ENCODE measurements around the gene CEP55. TPM values are rescaled to one million over a fixed set of nuclear protein-coding genes. Genes with fewer than 3 reads are reported as not detected.
"Not testable (repeated sequence)": the region's sequence is repeated elsewhere in the genome, so short reads cannot be mapped to it uniquely, and the experiment has no call there.

The CEP55 gene
- polyA plus RNA-seq, 2 of the 4 experiments (the other 2 are of a cell fraction), result 52.4 to 87.0 TPM

DNA sequence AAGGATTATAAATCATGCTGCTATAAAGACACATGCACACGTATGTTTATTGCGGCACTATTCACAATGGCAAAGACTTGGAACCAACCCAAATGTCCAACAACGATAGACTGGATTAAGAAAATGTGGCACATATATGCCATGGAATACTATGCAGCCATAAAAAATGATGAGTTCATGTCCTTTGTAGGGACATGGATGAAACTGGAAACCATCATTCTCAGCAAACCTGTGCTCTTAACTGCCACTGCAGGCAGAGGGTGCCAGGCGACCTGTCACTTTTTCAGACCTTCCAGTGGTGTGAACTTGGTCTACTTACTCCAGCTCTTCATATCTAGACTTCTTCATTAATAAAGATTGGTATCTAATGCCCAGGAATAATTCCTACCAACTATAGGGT, 28.8 kb upstream of the CEP55 start:
- peak overlapping the region; percentile 92 to 93 for H3K27ac ChIP-seq
- not testable (repeated sequence) for DNase-seq (ENCODE audit: low read depth in 1 of 2, low spot score in 1 of 2); H3K9me3 ChIP-seq; H3K4me3 ChIP-seq; FAIRE-seq; ATAC-seq
- peaks cover 93% of the 10 kb centered on the region for H3K4me1 ChIP-seq
- H3K4me2 ChIP-seq, result peak overlapping the region; percentile 70
- ChIA-PET CTCF (interaction anchor here (2.2 to 41.4 kb wide), 3 partner anchors 9 to 85 kb away, joined by 12 to 924 read pairs (median 37); partner anchors contain the start of gene MYOF), POLR2A (interaction anchor here (0.5 to 6.2 kb wide), 5 partner anchors 8 to 41 kb away, joined by 3 to 114 read pairs (median 18); partner anchors contain the start of gene MYOF)
- 82% methylated on average over 2 of the region's 4 CpGs for WGBS (ENCODE audit: missing lambda C conversion rate)
- TF ChIP-seq HOXB13 (CRISPR knock-in tag; IDR thresholded peaks at IDR 0.05; ENCODE audit: low read depth), result 0 out of 2 replicates have a peak, but pooled peaks have one; percentile 22

- no peak for FAIRE-seq
- peak overlapping the region; percentile 1; the same call in 1 of the 3 replicates for H3K4me3 ChIP-seq
- TF ChIP-seq RCOR1 (IDR thresholded peaks at IDR 0.05; ENCODE audit: low read depth, low read length) (no peak), PBX3 (IDR thresholded peaks at IDR 0.05) (peak; percentile 24; the same call in 1 of the 2 replicates), BHLHE40 (IDR thresholded peaks at IDR 0.05; ENCODE audit: low read depth, low read length) (no peak), HOXA7 (CRISPR knock-in tag; IDR thresholded peaks at IDR 0.05) (no peak), USF2 (IDR thresholded peaks at IDR 0.05) (no peak), NFE2L2 (conservative IDR thresholded peaks at IDR 0.05; ENCODE audit: low read length) (0 out of 2 replicates have a peak, but pooled peaks have one; percentile 20), RFX5 (IDR thresholded peaks at IDR 0.05) (no peak), JUN (IDR thresholded peaks at IDR 0.05) (peak; percentile 66 to 70; a peak in 4 of 5 replicates), RAD21 (conservative IDR thresholded peaks at IDR 0.05 in 1 of 2, IDR thresholded peaks at IDR 0.05 in 1 of 2) (peak; percentile 20 to 37; a peak in 3 of 5 replicates), POLR2AphosphoS2 (conservative IDR thresholded peaks at IDR 0.05; ENCODE audit: low read length) (peak; percentile 92; the same call in 1 of the 2 replicates), HEYL (CRISPR knock-in tag; IDR thresholded peaks at IDR 0.05) (peak; percentile 44), POLR2A (IDR thresholded peaks at IDR 0.05; ENCODE audit: low read length) (no peak), HOXB13 (CRISPR knock-in tag; IDR thresholded peaks at IDR 0.05; ENCODE audit: low read depth) (peak; percentile 53; the same call in 1 of the 2 replicates), RARB (CRISPR knock-in tag; IDR thresholded peaks at IDR 0.05) (no peak; the same call in 1 of the 2 replicates), FOSB (CRISPR knock-in tag; IDR thresholded peaks at IDR 0.05) (no peak), REST (IDR thresholded peaks at IDR 0.05) (no peak), NR3C1 (IDR thresholded peaks at IDR 0.05) (no peak), EHMT2 (IDR thresholded peaks at IDR 0.05; ENCODE audit: low read depth) (no peak), MAFK (IDR thresholded peaks at IDR 0.05; ENCODE audit: partially characterized antibody) (peak; percentile 51), MAZ (IDR thresholded peaks at IDR 0.05; ENCODE audit: borderline replicate concordance, low read depth, low read length) (no peak), KDM5A (IDR thresholded peaks at IDR 0.05) (no peak), HOXB5 (CRISPR knock-in tag; IDR thresholded peaks at IDR 0.05) (no peak), EP300 (IDR thresholded peaks at IDR 0.05) (peak in 1 of 2 experiments; percentile 42; a peak in 1 of 5 replicates), TP53 (CRISPR knock-in tag; IDR thresholded peaks at IDR 0.05) (no peak; the same call in 1 of the 2 replicates), CHD4 (IDR thresholded peaks at IDR 0.05; ENCODE audit: borderline replicate concordance) (no peak), ZNF302 (CRISPR knock-in tag; IDR thresholded peaks at IDR 0.05) (no peak)
- TF ChIP-seq, protein P1, sequence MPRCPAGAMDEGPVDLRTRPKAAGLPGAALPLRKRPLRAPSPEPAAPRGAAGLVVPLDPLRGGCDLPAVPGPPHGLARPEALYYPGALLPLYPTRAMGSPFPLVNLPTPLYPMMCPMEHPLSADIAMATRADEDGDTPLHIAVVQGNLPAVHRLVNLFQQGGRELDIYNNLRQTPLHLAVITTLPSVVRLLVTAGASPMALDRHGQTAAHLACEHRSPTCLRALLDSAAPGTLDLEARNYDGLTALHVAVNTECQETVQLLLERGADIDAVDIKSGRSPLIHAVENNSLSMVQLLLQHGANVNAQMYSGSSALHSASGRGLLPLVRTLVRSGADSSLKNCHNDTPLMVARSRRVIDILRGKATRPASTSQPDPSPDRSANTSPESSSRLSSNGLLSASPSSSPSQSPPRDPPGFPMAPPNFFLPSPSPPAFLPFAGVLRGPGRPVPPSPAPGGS (IDR thresholded peaks at IDR 0.05), result no peak
- TF ChIP-seq, protein P2, sequence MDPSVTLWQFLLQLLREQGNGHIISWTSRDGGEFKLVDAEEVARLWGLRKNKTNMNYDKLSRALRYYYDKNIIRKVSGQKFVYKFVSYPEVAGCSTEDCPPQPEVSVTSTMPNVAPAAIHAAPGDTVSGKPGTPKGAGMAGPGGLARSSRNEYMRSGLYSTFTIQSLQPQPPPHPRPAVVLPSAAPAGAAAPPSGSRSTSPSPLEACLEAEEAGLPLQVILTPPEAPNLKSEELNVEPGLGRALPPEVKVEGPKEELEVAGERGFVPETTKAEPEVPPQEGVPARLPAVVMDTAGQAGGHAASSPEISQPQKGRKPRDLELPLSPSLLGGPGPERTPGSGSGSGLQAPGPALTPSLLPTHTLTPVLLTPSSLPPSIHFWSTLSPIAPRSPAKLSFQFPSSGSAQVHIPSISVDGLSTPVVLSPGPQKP (IDR thresholded peaks at IDR 0.05; ENCODE audit: low read depth, low read length), result no peak
Measured at GRCh38 chr10:93468461-93469213, 27.8 kb upstream of the CEP55 start.

More at GRCh38 chr10:93468461-93469213, 27.8 kb upstream of the CEP55 start:
- CTCF ChIA-PET, result interaction anchor here (1.3 to 41.4 kb wide), 6 partner anchors 10 to 86 kb away, joined by 3 to 924 read pairs (median 12); partner anchors contain the start of gene MYOF
- DNase-seq (ENCODE audit: low read depth in 1 of 2, low spot score in 1 of 2) (peak; percentile 89 to 91), ATAC-seq (peak; percentile 38 to 54)
- POLR2A ChIA-PET, result interaction anchor here (0.7 to 6.2 kb wide), 5 partner anchors 10 to 233 kb away, joined by 3 to 114 read pairs (median 10); partner anchors contain the start of gene MYOF
- Histone ChIP-seq H3K4me2 (peak overlapping the region; percentile 70), H3K4me1 (peaks cover 93% of the 10 kb centered on the region), H3K27ac (peak overlapping the region; percentile 92 to 93), H3K9me3 (peaks cover 7% of the 10 kb centered on the region; the same call in 1 of the 3 replicates)
- 14% methylated on average over 10 of the region's 10 CpGs for WGBS (ENCODE audit: missing lambda C conversion rate)
